ENCODE results near the gene RNF5. TPM values are rescaled to one million over a fixed set of nuclear protein-coding genes. Genes with fewer than 3 reads are reported as not detected.

The RNF5 gene
- total RNA-seq, 3 donors from 2014 or later (not counting 1 experiment from before 2014, with no cell fraction given) = 35.1 to 39.2 (median 36.6) TPM

DNA sequence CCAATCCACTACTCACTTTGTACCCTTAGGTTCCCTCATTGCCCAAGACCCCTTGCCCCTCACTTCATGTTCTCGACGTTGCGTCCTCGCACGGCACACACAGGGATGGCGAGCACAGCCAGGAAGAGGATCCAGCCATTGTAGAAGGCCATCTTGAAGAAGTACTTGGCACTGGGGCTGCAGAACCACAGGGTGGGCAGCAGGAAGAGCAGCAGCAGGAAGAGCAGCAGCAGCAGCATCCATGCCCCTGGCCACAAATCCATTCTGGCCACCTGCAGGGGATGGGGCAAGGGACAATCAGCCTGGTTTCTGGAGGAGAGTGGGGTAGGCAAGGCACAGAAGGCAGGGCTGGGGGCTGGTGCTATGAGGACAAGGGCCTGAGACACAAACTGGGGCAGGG, 7.0 kb upstream of the RNF5 start:
- H3K9me3 ChIP-seq (ENCODE audit: control insufficient read depth, insufficient read depth, low read length) = no peaks in the 10 kb centered on the region
- no peak overlapping the region for H3K27ac ChIP-seq (ENCODE audit: low read length)
- no peak overlapping the region for H3K4me3 ChIP-seq (ENCODE audit: low read length)
- Mint-ChIP-seq H3K27ac (no peak overlapping the region), H3K36me3 (no peaks in the 10 kb centered on the region), H3K9me3 (no peaks in the 10 kb centered on the region), H3K27me3 (ENCODE audit: low read depth in 2 of 2) (no peaks in the 10 kb centered on the region), H3K4me1 (peaks cover 23 to 40% of the 10 kb centered on the region in 2 donors), H3K4me3 (no peak overlapping the region)
- no peaks in the 10 kb centered on the region for H3K27me3 ChIP-seq (ENCODE audit: control insufficient read depth, insufficient read depth, low read length)
- intact Hi-C loops (cut with micrococcal nuclease) = loop anchor here (10.0 kb wide), 1 partner anchor 506 kb away; the partner anchor contains the start of genes C6orf47, CSNK2B, GPANK1 and LY6G5B
- 98% methylated on average over 6 of the region's 6 CpGs for WGBS (ENCODE audit: insufficient coverage)
- DNase-seq (no peak), ATAC-seq (no peak)
- peaks cover 25% of the 10 kb centered on the region for H3K36me3 ChIP-seq (ENCODE audit: control insufficient read depth, insufficient read depth, low read length)
- TF ChIP-seq, protein P1, sequence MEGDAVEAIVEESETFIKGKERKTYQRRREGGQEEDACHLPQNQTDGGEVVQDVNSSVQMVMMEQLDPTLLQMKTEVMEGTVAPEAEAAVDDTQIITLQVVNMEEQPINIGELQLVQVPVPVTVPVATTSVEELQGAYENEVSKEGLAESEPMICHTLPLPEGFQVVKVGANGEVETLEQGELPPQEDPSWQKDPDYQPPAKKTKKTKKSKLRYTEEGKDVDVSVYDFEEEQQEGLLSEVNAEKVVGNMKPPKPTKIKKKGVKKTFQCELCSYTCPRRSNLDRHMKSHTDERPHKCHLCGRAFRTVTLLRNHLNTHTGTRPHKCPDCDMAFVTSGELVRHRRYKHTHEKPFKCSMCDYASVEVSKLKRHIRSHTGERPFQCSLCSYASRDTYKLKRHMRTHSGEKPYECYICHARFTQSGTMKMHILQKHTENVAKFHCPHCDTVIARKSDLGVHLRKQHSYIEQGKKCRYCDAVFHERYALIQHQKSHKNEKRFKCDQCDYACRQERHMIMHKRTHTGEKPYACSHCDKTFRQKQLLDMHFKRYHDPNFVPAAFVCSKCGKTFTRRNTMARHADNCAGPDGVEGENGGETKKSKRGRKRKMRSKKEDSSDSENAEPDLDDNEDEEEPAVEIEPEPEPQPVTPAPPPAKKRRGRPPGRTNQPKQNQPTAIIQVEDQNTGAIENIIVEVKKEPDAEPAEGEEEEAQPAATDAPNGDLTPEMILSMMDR (IDR thresholded peaks at IDR 0.05) = no peak
- peaks cover 10% of the 10 kb centered on the region for H3K4me1 ChIP-seq (ENCODE audit: control insufficient read depth, insufficient read depth, low read length)

GRCh38 chr6:32173051-32173727, 5.0 kb upstream of the RNF5 start:
- Histone ChIP-seq H3K27me3 (ENCODE audit: control insufficient read depth, insufficient read depth, low read length) (no peaks in the 10 kb centered on the region), H3K27ac (ENCODE audit: low read length) (no peak overlapping the region)
- intact Hi-C loops (cut with micrococcal nuclease) = loop anchor here (10.0 kb wide), 1 partner anchor 508 kb away; the partner anchor contains the start of genes C6orf47, CSNK2B, GPANK1 and LY6G5B

DNA sequence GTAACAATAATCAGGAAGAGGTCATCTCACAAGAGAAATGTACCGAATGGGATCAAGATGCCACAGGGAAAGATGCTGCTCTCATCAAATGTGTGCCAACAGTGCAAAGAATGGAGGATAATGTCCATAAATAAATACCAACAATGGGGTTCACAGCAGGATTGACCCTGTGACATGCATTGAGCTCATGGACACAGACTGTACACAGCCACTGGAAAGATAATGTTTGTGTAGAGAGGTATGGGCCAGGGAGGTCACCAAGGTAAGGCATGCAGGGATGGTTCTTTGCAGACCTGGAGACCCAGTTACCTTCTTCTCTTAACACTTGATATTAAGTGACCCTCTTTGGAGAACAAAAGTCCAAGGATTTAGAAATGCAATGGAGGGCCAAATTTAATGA, 3.8 kb upstream of the RNF5 start:
- no peaks in the 10 kb centered on the region for H3K27me3 ChIP-seq (ENCODE audit: control insufficient read depth, insufficient read depth, low read length)
- peaks cover 16% of the 10 kb centered on the region for H3K36me3 ChIP-seq (ENCODE audit: control insufficient read depth, insufficient read depth, low read length)
- peaks cover 34% of the 10 kb centered on the region for H3K4me1 ChIP-seq (ENCODE audit: control insufficient read depth, insufficient read depth, low read length)
- no peaks in the 10 kb centered on the region for H3K27me3 Mint-ChIP-seq (ENCODE audit: low read depth in 2 of 2)
- no peak overlapping the region for H3K27ac ChIP-seq (ENCODE audit: low read length)
- TF ChIP-seq, protein P1 (IDR thresholded peaks at IDR 0.05) = no peak
- intact Hi-C loops (cut with micrococcal nuclease) = loop anchor here (10.0 kb wide), 1 partner anchor 510 kb away; the partner anchor contains the start of genes C6orf47, CSNK2B, GPANK1 and LY6G5B
- peaks cover 54 to 71% of the 10 kb centered on the region in 2 donors for H3K4me1 Mint-ChIP-seq
- H3K27ac Mint-ChIP-seq = no peak overlapping the region
- no peaks in the 10 kb centered on the region for H3K9me3 ChIP-seq (ENCODE audit: control insufficient read depth, insufficient read depth, low read length)
- peak overlapping the region; percentile 97 for H3K4me3 Mint-ChIP-seq
- ATAC-seq = no peak
- no peaks in the 10 kb centered on the region for H3K36me3 Mint-ChIP-seq
- DNase-seq = no peak
- no peaks in the 10 kb centered on the region for H3K9me3 Mint-ChIP-seq
- H3K4me3 ChIP-seq (ENCODE audit: low read length) = no peak overlapping the region
- 100% methylated on average over 1 of the region's 1 CpG for WGBS (ENCODE audit: insufficient coverage)

More at GRCh38 chr6:32173051-32173727, 5.0 kb upstream of the RNF5 start:
- H3K4me1 Mint-ChIP-seq = peaks cover 42 to 59% of the 10 kb centered on the region in 2 donors
- WGBS (ENCODE audit: insufficient coverage) = 73% methylated on average over 4 of the region's 4 CpGs
- TF ChIP-seq, protein P1 (IDR thresholded peaks at IDR 0.05) = no peak
- H3K27ac Mint-ChIP-seq = no peak overlapping the region
- ATAC-seq (no peak), DNase-seq (no peak)
- H3K36me3 ChIP-seq (ENCODE audit: control insufficient read depth, insufficient read depth, low read length) = peaks cover 23% of the 10 kb centered on the region
- no peaks in the 10 kb centered on the region for H3K9me3 Mint-ChIP-seq
- no peak overlapping the region for H3K4me3 ChIP-seq (ENCODE audit: low read length)
- H3K9me3 ChIP-seq (ENCODE audit: control insufficient read depth, insufficient read depth, low read length) = no peaks in the 10 kb centered on the region
- no peak overlapping the region for H3K4me3 Mint-ChIP-seq
- no peaks in the 10 kb centered on the region for H3K36me3 Mint-ChIP-seq
- no peaks in the 10 kb centered on the region for H3K27me3 Mint-ChIP-seq (ENCODE audit: low read depth in 2 of 2)
- peaks cover 25% of the 10 kb centered on the region for H3K4me1 ChIP-seq (ENCODE audit: control insufficient read depth, insufficient read depth, low read length)

Data from natural killer cell (primary cell).